HG03095 (cell line): ENCODE measurements around the gene MED31.
"Not testable (repeated sequence)": the region's sequence is repeated elsewhere in the genome, so short reads cannot be mapped to it uniquely, and the experiment has no call there.

Experiments used
- ATAC-seq: cut with Tn5 transposase; IDR thresholded peaks from one replicate; pipeline ENCODE4 v1.9.1; 2021; ENCODE audit warnings: moderate library complexity; ENCODE audit not compliant: unreplicated experiment

The MED31 gene

DNA sequence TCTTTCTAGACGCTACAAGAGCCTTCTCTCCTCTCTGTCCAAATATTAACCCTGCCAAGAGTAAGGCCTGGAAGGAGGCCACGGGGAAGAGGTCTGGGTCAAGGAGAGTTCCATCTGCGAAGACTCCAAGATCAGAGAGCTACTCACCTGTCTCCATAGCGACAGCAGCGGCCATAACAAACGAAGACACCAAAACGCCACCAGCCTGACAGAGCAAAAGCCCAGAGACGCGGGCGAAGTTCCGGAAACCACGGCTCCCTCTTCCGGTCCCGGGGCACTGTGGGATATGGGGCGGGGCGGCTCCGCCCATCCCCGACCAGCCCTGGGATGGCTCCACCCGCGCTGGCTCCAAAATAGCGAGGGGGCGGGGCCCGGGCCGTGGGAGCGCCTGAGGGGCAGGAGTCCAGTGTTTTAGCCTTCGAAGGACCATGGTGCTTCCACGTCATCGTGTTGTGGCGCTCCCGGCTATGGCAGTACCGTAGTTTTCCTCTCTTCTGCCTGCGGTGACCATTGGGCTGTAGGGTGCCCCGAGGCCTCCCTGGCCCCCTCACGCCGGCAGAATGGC, at the start of gene MED31, which contains the start of gene C17orf100:
Gene MED31 (minus strand): TSS at position 252 of the 565 bp plus-strand sequence. CDS start 77 bp downstream, at position 175.
Gene C17orf100 (plus strand): TSS at position 409 of the 565 bp plus-strand sequence. CDS start 152 bp downstream, at position 561.
- ATAC-seq: peak; percentile 79

GRCh38 chr17:6700948-6701307, 49.5 kb upstream of the MED31 start:
- ATAC-seq: no peak

DNA sequence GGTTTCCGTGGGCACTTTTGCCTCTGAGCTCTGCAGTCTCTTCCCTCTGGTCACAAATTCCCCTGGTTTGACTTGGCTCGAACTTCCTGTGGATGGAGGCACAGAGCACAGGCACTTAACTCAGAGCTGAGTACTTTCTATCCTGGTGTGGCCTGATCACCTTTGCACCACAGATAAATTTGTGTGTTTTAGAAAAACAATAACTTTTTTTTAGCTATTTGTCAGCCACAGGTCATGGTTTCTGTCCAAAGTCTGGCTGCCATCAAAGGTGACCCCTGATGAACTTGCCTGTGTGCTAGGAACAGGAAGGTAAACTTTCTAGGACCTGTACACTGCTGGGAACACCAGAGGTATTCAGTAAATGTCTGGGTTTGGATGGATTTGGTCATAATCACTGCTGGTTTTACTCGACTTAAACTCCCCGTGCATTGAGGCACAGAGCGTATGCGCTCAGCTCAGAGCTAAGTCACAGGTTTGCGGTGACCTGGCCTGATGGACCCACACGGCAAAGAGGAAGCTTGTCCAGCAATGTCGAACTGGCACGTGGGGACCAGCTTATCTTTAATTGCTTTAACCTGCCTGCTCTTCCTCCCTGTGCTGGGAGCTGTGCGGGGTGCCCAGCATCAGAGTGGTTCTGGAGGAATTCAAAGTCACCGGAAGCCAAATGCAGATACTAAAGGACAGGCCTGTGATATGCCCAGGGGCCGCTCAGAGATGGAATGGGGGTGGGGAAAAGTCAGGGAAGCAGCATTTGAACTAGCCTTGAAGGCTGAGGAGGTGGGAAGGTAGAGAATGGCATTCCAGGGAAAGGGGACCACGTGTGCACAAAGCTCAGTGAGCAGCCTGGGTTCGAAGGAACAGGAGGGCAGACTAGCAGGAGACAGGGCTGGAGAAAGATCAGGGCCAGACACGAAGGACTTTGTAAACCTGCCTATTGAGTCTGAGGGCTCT, 48.9 kb upstream of the MED31 start:
- no peak for ATAC-seq

GRCh38 chr17:6698004-6698403, 46.6 kb upstream of the MED31 start:
- ATAC-seq: no peak

- ATAC-seq: no peak
Observed at GRCh38 chr17:6696906-6697305, 45.5 kb upstream of the MED31 start.

DNA sequence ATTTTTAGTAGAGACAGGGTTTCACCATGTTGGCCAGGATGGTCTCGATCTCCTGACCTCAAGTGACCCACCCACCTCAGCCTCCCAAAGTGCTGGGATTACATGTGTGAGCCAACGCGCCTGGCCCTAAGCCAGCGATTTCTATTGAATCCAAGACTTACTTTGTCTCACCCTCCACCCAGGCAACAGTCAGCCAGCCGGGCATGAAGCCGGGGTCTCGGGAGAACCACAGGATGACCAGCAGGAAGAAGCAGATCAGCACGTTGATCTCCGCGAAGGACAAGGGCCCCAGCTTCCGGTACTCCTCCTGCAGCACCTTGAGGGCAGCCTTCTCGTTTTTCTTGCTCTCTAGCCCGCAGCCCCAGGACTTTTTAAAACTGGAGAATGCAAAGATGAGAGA, 44.2 kb upstream of the MED31 start:
- no peak for ATAC-seq

DNA sequence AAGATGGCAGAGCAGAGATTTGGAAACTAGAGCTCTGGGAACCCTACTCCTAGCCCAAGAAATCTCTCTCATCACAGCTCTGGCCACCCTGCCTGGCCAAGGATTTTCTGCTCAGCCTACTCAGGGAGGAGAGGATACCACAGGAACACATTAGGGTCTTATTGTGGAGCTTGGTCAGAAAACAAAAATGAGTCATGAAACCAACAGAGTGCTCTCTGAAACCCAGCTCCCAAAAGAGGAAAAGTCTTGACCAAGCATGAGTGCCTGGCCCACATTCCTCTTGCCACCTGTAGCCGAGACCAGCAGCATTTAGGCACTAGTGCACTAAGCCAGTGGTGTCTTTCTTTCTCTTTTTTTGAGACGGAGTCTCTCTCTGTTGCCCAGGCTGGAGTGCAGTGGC, 43.6 kb upstream of the MED31 start:
- no peak for ATAC-seq

- not testable (repeated sequence) for ATAC-seq
Observed at GRCh38 chr17:6691958-6692357, 40.6 kb upstream of the MED31 start.

DNA sequence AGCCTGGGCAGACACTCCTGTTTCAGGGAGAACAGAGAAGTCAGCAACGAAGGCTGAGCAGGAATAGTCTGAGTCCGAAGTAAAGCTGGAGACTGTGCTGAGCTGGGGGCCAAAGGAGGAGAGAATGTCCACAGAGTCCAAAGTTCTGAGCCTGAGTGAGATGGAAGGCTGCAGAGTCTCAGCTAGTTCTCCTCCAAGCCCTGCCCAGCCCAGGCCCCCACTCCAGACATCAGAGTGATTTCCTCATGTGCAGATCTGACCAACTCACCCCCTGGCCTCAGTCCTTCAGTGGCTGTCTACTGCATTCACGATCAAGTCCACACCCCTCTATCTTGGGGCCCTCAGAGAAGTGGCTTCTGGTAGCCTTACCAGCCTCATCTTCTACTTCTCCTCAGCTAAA, 40.1 kb upstream of the MED31 start:
- no peak for ATAC-seq

DNA sequence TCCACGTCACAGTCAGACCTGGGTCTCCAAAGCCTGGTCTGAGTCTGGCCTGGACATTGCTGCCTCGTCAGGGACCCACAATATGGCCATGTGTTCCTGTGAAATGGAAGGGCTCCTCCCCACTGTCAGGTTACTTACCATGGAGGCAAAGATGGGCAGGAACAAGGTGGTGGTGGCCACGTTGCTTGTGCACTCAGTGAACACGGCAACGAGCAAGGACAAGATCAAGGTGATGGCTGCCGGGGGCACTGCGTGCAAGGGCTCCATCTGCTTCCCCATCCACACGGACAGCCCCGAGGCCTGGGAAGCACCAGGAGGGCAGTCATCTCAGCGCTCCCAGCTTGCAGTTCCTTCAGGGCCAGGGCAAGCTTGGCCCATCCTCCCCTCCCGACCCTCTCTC, 39.2 kb upstream of the MED31 start:
- ATAC-seq: no peak

DNA sequence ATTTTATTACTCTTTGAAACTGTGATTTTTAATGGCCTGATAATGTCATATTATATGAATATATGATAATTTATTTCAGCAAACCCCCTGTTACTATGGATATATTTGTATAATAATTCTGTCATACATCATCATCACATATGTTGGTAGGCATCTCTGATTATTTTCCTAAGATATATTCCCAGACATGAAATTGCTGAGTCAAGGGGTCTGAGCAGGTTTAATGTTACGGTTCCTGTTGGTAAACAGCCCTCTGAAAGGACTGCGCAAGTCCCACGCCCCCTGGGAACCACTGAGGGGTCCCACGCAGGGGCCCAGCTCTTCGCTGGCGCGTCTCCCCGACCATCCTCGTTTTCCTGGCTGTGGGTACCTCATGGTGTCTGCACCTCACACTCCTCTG, 37.5 kb upstream of the MED31 start:
- no peak for ATAC-seq

DNA sequence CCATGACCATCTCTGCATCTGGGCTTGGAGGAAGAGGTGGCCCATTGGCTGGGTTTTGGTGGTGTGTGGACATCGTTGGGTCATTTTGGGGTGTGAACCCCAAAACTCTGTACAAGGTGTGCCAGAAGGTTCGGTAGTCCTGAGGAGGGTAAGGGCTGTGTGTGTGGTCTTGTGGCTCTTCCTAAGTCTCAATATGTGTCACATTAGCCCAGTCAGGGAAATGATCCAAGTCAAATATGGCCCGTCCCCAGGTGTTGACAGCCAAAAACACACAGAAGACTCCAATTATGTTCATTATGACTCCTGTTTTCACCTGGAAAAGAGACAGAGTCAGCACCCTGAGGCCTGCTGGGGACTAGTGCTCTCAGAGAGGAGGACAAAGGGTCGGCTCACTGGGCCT, 34.6 kb upstream of the MED31 start:
- ATAC-seq: no peak

- ATAC-seq: no peak
Observed at GRCh38 chr17:6684881-6685767, 33.7 kb upstream of the MED31 start.

- ATAC-seq: no peak
Observed at GRCh38 chr17:6684460-6684783, 33.0 kb upstream of the MED31 start.

DNA sequence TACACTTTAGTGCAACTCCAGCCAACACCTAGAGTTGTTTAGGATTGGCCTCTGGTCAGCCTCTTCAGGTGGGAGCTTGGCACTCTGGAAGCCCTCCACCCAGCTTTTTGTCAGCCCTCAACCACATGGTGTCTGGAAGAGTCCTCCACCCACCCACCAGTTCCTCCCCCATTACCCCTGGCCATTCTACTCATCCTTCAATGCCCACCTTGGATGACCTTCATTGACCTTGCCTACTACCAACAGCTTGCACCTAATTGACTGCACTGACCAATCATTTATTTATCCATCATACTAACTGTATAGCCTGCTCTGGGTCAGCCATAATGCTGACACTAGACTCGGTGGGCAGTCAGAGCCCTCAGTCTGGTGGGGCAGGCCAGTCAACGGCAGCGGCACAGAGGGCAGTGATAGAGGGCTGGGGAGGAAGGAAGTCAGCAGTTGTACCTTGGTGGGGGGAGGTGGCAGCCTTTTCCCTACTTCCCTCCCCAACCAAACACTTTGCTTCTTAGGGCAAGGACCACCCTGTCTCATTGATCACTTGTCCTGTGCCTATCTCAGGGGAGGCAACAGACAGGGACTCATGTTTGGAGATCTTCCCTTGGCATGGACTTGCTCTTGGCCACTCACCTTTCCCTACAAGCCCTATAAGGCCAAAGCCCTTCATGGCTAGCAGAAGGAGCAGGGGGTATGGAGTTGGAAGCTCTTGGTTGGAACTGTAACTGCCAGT, 32.5 kb upstream of the MED31 start:
- no peak for ATAC-seq

- ATAC-seq: no peak
Observed at GRCh38 chr17:6683081-6683684, 31.8 kb upstream of the MED31 start.

DNA sequence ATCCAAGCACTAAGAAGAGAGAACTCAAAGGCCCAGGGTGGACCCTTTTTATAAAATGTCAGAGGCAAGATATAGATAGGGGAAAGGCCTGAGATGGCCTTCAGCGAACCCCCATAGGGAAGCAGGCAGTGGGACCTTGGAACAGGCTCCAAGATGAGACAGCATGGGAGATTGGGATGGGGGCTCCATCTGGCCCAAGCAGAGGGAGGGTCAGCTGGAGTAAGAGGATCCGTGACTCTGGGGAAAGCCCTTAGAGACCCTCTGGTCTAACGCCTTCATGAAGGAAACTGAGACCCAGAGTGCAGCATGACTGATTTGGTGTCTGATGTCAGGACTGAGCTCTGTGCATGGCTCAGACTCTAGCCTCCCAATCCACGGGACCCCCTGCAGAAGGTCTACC, 30.9 kb upstream of the MED31 start:
- ATAC-seq: no peak

GRCh38 chr17:6681671-6682070, 30.3 kb upstream of the MED31 start:
- no peak for ATAC-seq

- ATAC-seq: no peak
Observed at GRCh38 chr17:6681176-6681575, 29.8 kb upstream of the MED31 start.

DNA sequence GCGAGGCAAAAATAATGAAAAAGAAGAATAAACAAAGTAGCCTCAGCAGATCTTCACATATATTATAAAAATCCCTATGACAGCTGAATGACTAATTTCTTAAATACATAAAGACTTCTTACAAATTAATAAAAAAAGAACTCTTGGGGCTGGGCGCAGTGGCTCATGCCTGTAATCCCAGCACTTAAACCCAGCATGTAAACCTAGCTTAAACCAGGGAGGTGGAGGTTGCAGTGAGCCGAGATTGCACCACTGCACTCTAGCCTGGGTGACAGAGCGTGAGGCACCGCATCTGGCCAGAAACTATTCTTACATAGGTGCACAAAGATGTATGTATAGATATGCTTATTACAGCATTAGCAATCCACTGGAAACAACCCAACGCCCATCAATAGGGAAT, 27.8 kb upstream of the MED31 start:
- no peak for ATAC-seq
